Esophagus squamous epithelium (tissue), 5 donors: ENCODE measurements around the gene SLIT1. TPM values are rescaled to one million over a fixed set of nuclear protein-coding genes. Genes with fewer than 3 reads are reported as not detected.

Experiments
- DNase-seq: peaks from one replicate; lab custom pipeline; 2025; lab: John Stamatoyannopoulos, UW
- H3K27ac ChIP-seq, 4 donors: fragments of 200-600 bp; sonication (generic); one replicate each; pipeline ENCODE4 v1.5.1; 2016 to 2019; ENCODE audit warnings: mild to moderate bottlenecking in 1 of 4
- H3K27me3 ChIP-seq, 4 donors: fragments of 200-600 bp; sonication (generic); 1 replicate in 3 of 4; 2 replicates in 1 of 4; pipeline versions ENCODE4 v1.5.1 to v1.6.0; 2017 to 2021; ENCODE audit warnings: antibody characterized with exemption in 1 of 4
- H3K36me3 ChIP-seq, 3 donors: fragments of 200-600 bp; sonication (generic); one replicate each; pipeline ENCODE4 v1.5.1; 2016 to 2019
- H3K4me1 ChIP-seq, 3 donors: fragments of 200-600 bp; sonication (generic); one replicate each; pipeline ENCODE4 v1.5.1; 2017 to 2019
- H3K4me3 ChIP-seq, 4 donors: fragments of 200-600 bp; sonication (generic); 1 replicate in 3 of 4; 2 replicates in 1 of 4; pipeline ENCODE4 v1.5.1; 2016 to 2019; ENCODE audit warnings: mild to moderate bottlenecking in 2 of 4, moderate library complexity in 1 of 4
- H3K9me3 ChIP-seq, 3 donors: fragments of 200-600 bp; sonication (generic); one replicate each; pipeline ENCODE4 v1.5.1; 2016 to 2019
- CTCF ChIP-seq, 6 experiments: fragments of 450-650 bp in 4 of 6; fragments of 200-600 bp in 2 of 6; sonication (generic) in 2 of 6; IDR thresholded peaks; one replicate each; pipeline ENCODE4 v1.5.1; 2016 to 2019; ENCODE audit warnings: antibody characterized with exemption in 6 of 6, mild to moderate bottlenecking in 4 of 6, moderate library complexity in 4 of 6
- POLR2A ChIP-seq, 4 donors: fragments of 450-650 bp; IDR thresholded peaks; one replicate each; pipeline ENCODE4 v1.6.1; 2017; ENCODE audit warnings: antibody characterized with exemption in 4 of 4, mild to moderate bottlenecking in 4 of 4, moderate library complexity in 3 of 4
- WGBS, 2 donors: methylation state at CpG; one replicate each; pipeline ENCODE4 v1.1.5; 2018; 5-methylcytosine and 5-hydroxymethylcytosine counted together
- intact Hi-C: fragments of 100-400 bp; cut with DNase I; formaldehyde crosslinking; loops from one replicate; pipeline ENCODE4 v1.15.0; 2022
- total RNA-seq, 4 donors: library from RNA; depleted of rRNA; stranded (reverse); fragments of >200 nt; gene quantifications; one replicate each; pipeline ENCODE4 v1.1.0, GENCODE V29; 2016
- donor health status: DM: yes; HTN: yes; CAD: no.

The SLIT1 gene
- total RNA-seq, 4 donors from 2014 or later, result not detected

- Histone ChIP-seq H3K27me3 (peaks cover 0 to 54% (median 0%) of the 10 kb centered on the region in 4 donors), H3K36me3 (no peaks in the 10 kb centered on the region), H3K27ac (no peak overlapping the region), H3K4me3 (no peak overlapping the region), H3K9me3 (no peaks in the 10 kb centered on the region), H3K4me1 (no peaks in the 10 kb centered on the region)
- TF ChIP-seq CTCF (IDR thresholded peaks at IDR 0.05), result no peak
- no peak for TF ChIP-seq POLR2A (IDR thresholded peaks at IDR 0.05)
- no peak for DNase-seq
- intact Hi-C loops, result no loop called here
- 65 to 68% methylated on average over 10 to 12 of the region's 14 CpGs for WGBS, 2 donors
These were observed 15.7 kb downstream of the SLIT1 start for GRCh38 chr10:97169911-97170693.

GRCh38 chr10:97169063-97169462 lies 16.7 kb downstream of the SLIT1 start:
- no peaks in the 10 kb centered on the region for H3K4me1 ChIP-seq
- WGBS, 2 donors, result 44 to 73% methylated on average over 3 of the region's 5 CpGs
- H3K27ac ChIP-seq, result no peak overlapping the region
- H3K27me3 ChIP-seq, result peaks cover 0 to 50% (median 0%) of the 10 kb centered on the region in 4 donors
- no peaks in the 10 kb centered on the region for H3K9me3 ChIP-seq
- H3K36me3 ChIP-seq, result no peaks in the 10 kb centered on the region
- TF ChIP-seq POLR2A (IDR thresholded peaks at IDR 0.05) (no peak), CTCF (IDR thresholded peaks at IDR 0.05) (no peak)
- DNase-seq, result no peak
- H3K4me3 ChIP-seq, result no peak overlapping the region
- intact Hi-C loops, result no loop called here

- no peak for TF ChIP-seq CTCF (IDR thresholded peaks at IDR 0.05)
- Histone ChIP-seq H3K4me1 (no peaks in the 10 kb centered on the region), H3K27ac (no peak overlapping the region), H3K9me3 (no peaks in the 10 kb centered on the region), H3K4me3 (no peak overlapping the region), H3K36me3 (no peaks in the 10 kb centered on the region), H3K27me3 (peaks cover 0 to 46% (median 0%) of the 10 kb centered on the region in 4 donors)
- intact Hi-C loops, result no loop called here
- no peak for DNase-seq
- 63 to 68% methylated on average over 2 of the region's 2 CpGs for WGBS, 2 donors
These were observed 17.1 kb downstream of the SLIT1 start for GRCh38 chr10:97168645-97169044.

- H3K27ac ChIP-seq, result no peak overlapping the region
- whole genome bisulfite sequencing, 2 donors, result 78 to 82% methylated on average over 8 of the region's 8 CpGs
- H3K4me1 ChIP-seq, result no peaks in the 10 kb centered on the region
- no peaks in the 10 kb centered on the region for H3K9me3 ChIP-seq
- no peak overlapping the region for H3K4me3 ChIP-seq
- intact Hi-C loops, result no loop called here
- no peak for TF ChIP-seq CTCF (IDR thresholded peaks at IDR 0.05)
- TF ChIP-seq POLR2A (IDR thresholded peaks at IDR 0.05), result no peak
- DNase-seq, result no peak
- H3K36me3 ChIP-seq, result no peaks in the 10 kb centered on the region
- H3K27me3 ChIP-seq, result peaks cover 0 to 18% (median 0%) of the 10 kb centered on the region in 4 donors
These were observed 20.3 kb downstream of the SLIT1 start for GRCh38 chr10:97165499-97165898.

GRCh38 chr10:97163781-97164501 lies 21.8 kb downstream of the SLIT1 start:
- TF ChIP-seq POLR2A (IDR thresholded peaks at IDR 0.05), result no peak
- intact Hi-C loops, result no loop called here
- DNase-seq, result no peak
- H3K27ac ChIP-seq, result no peak overlapping the region
- H3K36me3 ChIP-seq, result no peaks in the 10 kb centered on the region
- peaks cover 0 to 3% (median 0%) of the 10 kb centered on the region in 4 donors for H3K27me3 ChIP-seq
- no peak overlapping the region for H3K4me3 ChIP-seq
- H3K4me1 ChIP-seq, result no peaks in the 10 kb centered on the region
- 59 to 87% methylated on average over 10 of the region's 17 CpGs for WGBS, 2 donors
- no peaks in the 10 kb centered on the region for H3K9me3 ChIP-seq
